HG02970 (cell line): ENCODE data around the gene CA4.

Source experiments
- ATAC-seq: cut with Tn5 transposase; IDR thresholded peaks from one replicate; pipeline ENCODE4 v1.9.1; 2021; ENCODE audit warnings: mild to moderate bottlenecking, moderate library complexity, moderate number of reproducible peaks; ENCODE audit not compliant: unreplicated experiment, low FRiP score

Gene CA4

DNA sequence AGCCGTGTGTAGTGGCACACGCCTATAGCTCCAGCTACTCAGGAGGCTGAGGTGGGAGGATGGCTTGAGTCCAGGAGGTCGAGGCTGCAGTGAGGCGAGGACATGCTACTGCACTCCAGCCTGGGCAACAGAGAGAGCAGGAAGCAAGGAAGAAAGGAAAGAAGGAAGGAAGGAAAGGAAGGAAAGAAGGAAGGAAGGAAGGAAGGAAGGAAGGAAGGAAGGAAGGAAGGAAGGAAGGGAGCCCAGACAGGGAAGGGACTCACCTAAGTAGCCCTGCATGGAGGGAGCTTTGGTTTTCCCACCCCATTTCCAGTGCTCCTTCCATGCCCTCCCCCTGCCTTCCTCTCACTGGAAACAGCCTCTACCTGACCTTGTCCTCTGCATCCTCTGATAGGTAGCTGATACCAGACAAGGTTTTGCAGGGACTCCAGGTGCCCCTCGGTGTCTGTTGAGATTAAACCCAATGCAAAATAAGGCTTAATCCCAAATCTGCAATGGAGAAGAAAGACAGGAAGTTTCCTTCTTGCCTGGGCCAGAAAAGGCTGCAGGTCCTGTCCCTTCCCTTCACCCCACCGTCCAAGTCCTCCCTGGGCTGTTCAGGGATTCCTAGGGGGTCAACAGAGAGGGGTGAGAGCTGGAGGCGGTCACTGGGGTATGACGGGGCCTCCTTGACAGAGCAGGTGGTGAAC lies 21.5 kb upstream of the CA4 start:
- no peak for ATAC-seq

DNA sequence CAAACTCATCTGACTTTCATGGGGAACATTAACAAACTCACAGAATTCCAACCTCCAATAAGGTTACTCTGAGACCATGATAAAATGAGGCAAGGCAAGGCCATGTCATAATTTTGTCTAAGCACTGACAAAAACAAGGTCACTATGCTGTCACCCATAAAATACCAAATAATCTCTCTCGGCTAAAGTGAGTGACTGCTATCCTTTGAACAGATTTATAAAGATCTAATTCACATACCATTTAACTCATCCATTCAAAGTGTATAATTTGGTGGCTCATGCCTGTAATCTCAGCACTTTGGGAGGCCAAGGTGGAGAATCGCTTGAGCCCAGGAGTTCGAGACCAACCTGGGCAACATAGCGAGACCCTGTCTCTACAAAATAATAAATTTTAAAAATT lies 20.6 kb upstream of the CA4 start:
- no peak for ATAC-seq

DNA sequence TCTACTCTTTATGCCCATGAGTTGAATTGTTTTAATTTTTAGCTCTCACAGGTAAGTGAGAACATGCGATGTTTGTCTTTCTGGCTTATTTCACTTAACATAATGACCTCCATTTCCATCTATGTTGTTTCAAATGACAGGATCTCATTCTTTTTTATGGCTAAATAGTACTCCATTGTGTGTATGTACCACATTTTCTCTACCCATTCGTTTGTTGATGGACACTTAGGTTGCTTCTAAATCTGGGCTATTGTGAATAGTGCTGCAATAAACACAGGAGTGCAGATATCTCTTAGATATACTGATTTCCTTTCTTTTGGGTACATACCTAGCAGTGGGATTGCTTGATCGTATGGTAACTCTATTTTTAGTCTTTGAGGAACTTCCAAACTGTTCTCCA lies 19.3 kb upstream of the CA4 start:
- no peak for ATAC-seq

DNA sequence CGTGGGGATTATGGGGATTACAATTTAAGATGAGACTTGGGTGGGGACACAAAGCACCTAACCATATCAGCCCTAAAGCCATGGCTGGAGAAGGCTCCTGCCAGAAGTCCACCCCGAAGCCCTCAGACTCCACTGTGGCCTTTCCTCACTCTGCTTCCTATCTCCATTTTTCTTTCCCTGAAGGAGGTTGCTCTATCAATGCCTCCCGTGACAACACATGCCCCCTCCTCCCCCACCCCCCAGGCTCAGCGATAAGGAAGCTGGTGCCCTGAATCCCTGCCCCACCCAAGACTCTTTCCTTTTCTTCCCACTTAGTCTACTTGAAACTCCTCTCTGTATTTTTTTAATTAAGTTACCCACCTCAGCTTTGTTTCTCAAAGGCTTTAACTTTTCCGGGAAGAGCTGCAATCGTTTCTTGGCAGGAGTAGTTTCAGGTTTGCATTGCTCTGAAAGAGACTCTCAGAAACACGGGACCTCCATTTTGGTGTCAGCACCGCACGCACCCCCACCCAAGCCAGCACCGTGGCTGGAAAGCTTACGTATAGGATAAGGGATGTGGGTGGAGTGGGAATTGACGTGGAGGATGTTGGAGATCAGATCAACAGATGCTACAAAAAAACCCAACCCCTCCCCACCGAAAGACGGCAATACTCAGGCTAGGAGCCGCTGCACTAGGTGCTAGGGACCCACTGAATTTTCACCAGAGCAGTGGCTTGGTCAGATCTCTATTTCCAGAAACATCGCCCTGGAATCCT lies 15.2 kb upstream of the CA4 start:
- no peak for ATAC-seq

DNA sequence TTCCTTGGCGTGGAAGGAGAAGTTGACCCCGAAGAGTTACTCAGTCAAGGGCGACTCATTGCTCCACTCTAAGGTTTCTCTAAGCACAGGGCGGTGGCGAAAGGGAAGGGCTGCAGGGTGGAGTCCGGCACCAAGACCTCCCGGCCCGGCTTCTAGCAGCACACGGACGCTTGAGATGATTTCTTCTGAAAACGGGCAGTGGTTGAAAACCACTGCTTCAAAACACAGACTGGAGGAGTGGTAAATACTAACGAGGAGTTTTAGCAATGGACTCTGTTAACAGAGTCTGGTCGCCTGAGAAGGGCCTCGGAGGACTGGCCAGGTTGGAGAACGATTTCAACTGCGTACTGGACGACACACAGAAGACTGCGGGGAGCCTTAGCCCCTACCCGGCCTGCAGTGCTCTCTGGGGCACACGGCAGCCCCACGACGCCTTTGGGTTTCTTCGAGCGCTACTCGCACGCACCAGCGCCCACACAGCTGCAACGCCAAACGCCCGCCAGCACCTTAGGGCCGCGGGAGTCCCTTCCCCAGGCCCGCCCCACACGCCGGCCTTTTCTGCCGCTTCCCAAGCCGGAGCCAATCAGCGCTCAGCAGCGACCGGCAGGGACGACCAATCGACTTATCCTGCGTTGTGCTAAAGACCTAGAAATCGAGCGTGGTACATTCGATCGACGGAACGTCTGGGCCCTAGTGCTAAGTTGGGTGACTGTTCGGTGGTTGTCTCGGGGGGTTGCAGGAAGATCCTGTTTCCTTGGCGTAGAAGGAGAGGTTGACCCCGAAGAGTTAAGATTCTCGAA lies 14.4 kb upstream of the CA4 start:
- ATAC-seq: no peak

DNA sequence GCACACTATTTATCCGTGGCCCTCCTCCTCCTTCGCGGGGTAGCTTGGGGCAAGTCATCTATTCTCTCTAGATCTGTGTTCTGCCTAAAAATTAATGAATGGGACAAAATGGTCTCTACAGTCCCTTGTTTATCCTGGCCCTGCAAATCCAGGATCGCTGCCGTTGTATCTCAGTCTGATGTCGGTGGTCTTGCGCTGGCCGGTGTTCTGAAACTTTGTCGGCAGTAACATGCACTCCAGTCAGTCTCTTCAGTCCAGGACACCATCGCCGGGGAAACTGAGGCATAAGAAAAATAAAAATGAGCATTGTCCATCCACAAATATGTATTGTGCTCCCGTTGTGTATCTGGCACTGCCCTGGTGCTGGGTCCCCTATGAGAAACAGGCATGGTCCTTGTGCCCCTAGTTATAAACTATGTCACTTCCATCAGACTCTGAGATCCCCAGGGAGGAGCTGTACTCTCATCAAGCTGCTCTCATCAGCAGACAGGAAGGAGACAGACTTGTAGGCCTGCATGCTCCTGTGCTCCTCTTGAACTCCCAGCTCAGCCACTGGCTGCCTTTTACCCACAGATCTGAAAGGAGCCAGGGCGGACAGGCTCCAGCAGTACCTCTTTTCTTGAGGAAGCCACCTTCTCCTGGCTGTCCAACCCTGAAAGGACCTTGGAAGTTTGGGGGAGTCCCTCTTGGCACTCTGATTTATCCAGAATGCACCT lies 13.7 kb upstream of the CA4 start:
- no peak for ATAC-seq

DNA sequence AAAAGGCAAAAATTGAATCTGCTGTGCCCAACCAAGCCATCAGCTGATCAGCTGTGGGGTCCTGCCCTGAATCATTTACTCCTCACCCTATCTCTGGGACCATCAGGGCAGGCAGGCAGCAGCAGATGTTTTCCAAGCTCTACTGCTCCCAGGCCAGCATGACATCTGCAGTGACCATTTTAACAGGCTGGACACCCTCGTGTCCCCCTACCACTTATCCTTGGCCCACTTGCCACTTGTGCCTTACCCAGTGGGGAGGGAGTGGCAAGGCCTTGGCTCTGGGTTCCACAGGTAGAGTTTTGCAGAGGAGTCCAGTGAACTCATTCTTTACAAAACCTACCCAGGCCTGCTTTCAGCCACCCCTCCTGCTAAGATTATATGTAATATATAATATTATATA lies 12.0 kb upstream of the CA4 start:
- no peak for ATAC-seq

DNA sequence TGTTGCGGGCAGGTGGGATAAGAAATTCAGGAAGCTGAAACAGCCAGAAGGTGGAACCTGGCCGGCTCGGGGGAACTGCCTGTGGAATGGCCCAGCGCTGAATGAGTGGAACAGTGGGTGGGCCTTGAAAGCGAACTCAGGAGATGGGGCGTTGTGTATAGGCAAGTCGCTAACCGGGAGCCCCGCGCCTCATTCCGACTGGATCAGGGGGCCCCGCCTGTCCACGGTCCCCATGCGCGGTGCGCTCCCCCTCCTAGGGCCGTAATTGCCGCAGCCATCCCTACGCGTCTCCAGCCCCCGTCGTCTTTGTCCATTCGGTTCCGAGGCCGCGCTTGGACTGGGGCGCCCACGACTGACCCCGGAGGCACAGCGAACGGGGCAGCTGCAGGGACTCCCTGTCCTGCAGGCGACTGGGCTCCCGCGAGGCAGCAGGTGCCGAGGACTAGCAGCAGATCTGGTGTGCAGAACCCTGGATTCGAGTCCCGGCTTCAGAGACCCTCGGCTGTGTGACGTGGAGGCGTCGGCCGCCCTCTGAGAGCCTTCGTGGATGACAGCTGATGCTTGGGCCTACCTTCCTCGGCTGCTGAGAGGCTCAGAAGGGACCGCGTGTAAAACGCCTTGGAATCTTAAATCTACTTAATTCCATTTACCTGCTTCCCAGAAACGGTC lies 10.9 kb upstream of the CA4 start:
- no peak for ATAC-seq

DNA sequence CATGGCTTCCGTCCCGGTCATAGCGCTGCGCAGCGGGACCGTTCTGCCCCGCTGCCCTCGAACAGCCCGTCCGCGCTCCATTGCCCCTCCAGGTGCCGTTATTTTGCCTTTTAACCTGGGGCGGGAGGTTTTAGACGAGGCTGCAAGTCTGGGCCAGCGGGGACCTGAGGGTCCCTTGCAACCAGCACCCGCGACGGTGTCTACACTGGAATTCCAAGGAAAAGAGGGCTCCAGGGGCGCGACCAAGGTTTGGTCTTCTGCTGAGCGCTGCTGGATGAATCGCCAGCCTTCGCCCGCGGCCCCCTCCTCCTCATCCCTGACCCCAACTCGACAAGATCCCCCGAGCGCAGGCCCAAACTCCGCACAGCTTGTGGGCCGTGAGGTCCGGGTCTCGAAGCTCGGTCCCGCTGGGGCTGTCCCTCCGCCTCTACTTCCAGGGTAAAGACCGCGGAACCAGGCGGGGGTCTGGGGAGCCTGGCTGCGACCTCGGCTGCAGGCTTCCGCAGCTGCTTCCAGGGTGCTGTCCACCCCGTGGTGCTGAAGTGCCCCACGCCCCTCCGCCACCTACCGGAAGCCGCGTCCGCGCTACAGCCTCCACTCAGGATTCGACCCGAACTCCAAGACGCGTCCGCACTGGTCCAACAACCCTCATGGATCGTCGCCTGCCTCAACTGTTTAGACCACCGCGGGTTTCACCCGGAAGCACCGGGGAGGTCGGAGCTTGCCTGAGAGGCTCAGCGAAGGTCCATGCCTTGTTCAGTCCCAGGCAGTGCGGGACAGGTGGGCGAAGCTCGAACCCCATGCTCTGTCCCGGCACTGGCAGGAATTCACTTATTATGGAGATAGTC lies 10.1 kb upstream of the CA4 start:
- ATAC-seq: no peak

DNA sequence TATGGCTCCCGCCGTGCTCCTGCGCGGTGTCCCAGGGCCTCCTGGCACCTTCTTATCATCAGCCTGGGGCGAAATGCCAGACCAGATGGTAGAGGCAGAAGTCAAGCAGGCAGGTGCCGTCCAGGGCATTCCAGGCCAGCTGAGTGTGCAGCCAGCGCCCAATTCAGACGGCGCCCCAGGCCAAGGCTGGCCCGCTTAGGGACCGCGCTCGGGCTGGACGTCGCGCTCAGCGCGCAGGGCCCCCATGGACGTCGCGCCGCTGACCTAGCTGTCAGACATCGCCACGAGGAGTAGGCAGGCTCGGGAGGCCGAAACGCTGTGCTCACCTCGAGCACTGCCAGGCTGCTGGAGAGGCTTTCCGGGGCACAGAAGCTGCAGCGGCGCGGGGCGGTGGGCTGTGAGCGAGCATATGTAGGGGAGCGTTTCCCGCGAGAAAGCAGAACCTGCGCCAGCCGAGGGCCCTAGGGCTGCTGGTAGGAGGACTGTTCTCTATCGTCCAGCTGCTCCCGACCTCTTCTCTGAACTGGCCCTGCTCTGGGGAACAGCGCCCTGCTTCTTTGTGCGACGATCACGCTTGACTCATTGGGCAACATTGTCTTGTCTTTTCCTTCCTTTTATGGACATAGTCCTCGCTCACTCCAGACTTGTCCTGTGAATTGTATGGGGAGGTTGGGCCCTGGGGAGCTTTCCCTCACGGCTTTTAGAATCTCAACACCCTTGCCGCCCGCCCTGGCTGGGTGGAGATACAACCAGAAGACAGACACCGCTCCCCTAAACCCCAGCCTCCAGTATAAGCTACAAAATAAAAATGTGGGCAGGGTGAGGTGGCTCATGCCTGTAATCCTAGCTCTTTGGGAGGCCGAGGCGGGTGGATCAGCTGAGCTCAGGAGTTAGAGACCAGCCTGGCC lies 8.4 kb upstream of the CA4 start:
- no peak for ATAC-seq

DNA sequence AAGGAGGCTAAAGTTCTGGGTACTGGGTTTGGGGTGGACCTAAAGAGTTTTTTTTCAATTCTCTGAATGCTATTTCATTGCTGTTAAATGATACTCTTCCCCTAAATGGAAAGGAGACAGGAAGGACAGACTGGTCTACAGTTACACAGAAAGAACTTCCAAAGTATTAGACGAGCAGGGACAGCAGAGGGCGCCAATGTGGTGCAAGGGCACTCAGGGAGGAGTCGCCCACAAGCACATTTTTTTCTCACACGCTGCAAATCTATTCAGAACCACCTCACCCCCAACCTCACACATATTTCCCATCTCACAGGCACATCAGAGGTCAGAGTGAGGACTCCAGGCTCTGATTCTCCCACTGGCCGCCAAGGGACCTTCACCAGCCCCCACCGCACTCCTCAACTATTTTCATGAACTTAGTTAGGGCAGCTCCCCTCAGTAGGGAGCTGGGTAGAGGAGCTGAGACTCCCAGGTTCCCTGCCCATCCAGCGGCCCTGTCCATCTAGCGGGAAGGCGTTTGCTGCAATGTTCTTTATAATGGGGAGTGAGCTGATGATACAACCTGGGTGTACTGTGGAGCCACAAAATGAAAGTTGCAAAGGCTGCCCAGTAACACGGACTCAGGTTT lies 6.8 kb upstream of the CA4 start:
- ATAC-seq: no peak

DNA sequence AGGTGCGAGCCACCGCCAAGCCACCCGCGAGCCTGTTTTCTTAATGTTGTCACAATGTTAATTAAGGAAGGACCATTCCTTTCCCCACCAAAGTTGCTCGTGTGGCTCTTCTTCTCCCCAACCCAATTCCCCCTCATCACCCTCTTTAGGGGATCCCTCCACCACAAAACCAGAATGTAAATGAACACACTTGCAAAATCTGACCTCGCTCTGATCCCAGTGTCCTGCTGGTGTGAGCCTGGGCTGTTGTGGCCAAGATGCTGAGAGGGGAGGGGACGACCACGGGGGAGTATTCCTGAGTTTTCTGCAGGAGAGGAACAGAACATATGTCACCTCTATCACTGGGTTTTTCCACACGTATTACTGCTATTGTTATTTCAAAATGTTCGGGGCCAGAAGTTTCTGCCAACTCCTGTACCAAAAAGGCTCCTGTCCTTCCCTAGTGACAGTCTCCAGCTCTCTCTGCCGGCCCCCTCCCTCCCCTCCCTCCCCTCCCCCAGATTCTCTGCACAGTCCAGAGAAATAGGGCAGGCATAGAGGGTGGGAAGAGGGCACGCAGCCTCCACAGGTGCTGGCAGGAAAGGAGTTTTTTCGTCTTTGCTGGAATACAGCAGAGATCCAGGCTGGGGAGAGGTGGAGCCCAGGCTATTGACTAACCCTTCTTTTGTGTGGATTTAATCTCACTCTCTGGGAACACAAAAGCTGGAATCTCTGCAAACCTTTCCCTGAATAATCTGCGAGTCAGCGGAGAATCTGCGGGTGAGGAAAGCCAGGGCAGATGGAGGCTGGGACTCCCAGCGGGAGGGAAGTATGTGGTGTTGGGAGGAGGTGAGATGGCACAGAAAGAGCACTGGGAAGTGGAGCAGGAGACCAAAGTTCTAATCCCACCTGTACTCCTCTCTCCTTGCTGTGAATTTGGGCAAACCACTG lies 4.5 kb upstream of the CA4 start:
- no peak for ATAC-seq

DNA sequence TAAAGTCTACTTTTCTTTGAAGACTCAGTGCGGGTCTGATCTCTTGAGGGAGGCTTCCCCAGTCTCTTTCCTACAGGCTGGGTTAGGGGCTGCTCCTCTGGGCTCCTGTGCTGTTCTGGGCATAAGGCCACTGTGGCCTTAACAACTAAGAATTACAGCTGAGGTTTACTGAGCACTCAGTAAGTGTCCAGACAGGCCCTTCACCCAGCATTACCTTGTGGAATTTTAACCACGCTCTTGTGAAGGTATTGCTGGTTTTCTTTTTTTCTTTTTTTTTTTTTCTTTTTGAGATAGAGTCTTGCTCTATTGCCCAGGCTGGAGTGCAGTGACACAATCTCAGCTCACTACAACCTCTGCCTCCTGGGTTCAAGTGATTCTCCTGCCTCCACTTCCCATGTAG lies 3.6 kb upstream of the CA4 start:
- ATAC-seq: no peak

DNA sequence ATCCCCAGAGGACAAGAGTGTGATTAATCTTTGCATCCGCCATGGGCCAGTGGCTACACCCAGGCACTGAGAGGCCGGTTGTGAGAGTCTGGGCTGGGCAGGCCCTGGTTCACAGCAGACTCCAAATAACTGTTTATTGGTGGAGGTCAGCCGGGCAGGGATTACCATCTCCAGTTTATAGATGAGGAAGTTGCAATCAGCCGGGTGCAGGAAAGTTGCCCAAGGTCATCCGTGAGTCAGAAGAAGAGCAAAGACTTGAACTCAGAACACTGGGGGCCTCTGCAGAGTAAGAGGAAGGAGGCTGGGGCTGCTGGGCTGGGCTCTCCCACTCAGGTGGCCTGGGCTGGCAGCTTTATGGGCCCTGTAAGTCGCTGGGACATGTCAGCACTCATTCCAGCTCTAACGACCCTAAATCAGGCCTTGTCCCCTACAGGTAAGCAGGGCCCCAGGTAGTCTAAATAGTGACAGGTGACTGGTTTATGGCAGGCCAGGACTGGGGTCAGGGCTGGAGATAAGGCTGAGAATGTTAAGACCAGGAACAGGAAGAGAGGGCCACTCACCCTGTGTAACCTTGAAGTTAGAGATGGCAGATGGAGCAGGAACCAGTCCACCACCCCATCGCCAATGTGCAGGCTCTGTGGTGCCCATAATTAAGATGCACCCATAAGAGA lies 2.1 kb upstream of the CA4 start:
- no peak for ATAC-seq

DNA sequence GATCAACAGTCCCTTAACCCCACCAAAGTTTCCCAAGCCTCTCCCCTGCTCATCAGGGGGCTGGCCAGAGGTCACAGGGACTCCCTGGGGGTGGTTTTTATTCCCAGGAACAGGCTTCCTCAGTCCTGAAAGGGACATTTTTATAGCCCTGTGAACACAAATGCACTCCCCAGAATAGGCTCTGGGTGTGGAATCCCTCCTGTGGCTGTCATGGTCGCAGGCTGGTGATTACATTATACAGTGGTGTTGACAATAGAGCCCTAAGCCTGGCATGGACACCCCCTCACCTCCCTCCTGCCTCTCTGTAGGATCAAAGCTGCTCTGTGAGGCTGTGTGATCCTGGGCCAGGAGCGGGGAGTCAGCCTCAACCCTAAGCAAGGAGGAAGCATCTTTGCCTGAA lies 1.4 kb upstream of the CA4 start:
- ATAC-seq: no peak

DNA sequence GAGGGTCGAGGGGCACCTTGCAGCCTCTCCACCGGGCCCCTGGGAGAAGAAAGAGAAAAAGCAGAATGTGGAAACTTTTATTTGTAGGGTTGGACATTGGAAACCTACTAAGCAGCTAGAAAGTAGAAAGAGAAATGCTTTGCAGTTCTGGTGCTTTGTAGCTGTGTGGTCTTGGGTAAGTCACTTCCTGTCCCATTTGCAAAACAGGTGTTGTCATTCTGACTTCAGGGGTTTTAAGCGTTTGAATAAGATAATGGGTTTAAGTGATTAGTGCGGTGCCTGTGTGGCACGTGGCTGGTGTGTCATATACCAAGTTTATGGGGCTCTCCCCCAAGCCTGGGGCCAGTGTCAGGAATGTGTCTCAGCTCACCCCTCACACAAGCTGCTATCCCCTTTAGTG lies 1.6 kb downstream of the CA4 start:
- ATAC-seq: no peak
